ENCODE data around the gene NUAK1. TPM values are rescaled to one million over a fixed set of nuclear protein-coding genes. Genes with fewer than 3 reads are reported as not detected.

The NUAK1 gene
- total RNA-seq, 2 experiments from 2014 or later = 0.03 TPM; not detected in 1

GRCh38 chr12:106133136-106134087, 5.3 kb downstream of the NUAK1 start:
- no peaks in the 10 kb centered on the region for H3K4me1 ChIP-seq (ENCODE audit: insufficient read depth, low read length, poor library complexity, severe bottlenecking)
- ChIA-PET POLR2A (no interaction called here), CTCF (ENCODE audit: unreplicated experiment) (interaction anchor here (0.6 kb wide), 1 partner anchor 11 kb away, joined by 3 read pairs; no protein-coding TSS in a partner anchor)
- DNase-seq (ENCODE audit: low spot score) = no peak
- H3K36me3 ChIP-seq (ENCODE audit: insufficient read depth, low read length) = no peaks in the 10 kb centered on the region
- TF ChIP-seq, protein P1, sequence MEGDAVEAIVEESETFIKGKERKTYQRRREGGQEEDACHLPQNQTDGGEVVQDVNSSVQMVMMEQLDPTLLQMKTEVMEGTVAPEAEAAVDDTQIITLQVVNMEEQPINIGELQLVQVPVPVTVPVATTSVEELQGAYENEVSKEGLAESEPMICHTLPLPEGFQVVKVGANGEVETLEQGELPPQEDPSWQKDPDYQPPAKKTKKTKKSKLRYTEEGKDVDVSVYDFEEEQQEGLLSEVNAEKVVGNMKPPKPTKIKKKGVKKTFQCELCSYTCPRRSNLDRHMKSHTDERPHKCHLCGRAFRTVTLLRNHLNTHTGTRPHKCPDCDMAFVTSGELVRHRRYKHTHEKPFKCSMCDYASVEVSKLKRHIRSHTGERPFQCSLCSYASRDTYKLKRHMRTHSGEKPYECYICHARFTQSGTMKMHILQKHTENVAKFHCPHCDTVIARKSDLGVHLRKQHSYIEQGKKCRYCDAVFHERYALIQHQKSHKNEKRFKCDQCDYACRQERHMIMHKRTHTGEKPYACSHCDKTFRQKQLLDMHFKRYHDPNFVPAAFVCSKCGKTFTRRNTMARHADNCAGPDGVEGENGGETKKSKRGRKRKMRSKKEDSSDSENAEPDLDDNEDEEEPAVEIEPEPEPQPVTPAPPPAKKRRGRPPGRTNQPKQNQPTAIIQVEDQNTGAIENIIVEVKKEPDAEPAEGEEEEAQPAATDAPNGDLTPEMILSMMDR (conservative IDR thresholded peaks at IDR 0.05; ENCODE audit: low read length) = no peak
- no peak for TF ChIP-seq EZH2phosphoT487 (IDR thresholded peaks at IDR 0.05; ENCODE audit: borderline replicate concordance, low read depth, low read length)
- no peak overlapping the region for H2AFZ ChIP-seq (ENCODE audit: low read length)
- BruUV-seq (replicated peaks) = no TSS peak
- no peaks in the 10 kb centered on the region for H4K20me1 ChIP-seq (ENCODE audit: insufficient read depth, low read length)
- intact Hi-C loops (cut with micrococcal nuclease; ENCODE audit: unreplicated experiment) = no loop called here
- no peak overlapping the region for H3K4me2 ChIP-seq (ENCODE audit: low read length)
- H3K4me3 ChIP-seq (ENCODE audit: low read depth, low read length, poor library complexity, severe bottlenecking) = no peak overlapping the region
- no peaks in the 10 kb centered on the region for H3K9me2 ChIP-seq (ENCODE audit: insufficient read depth, low read length)
- no peak overlapping the region for H3K27ac ChIP-seq (ENCODE audit: low read depth, low read length, poor library complexity, severe bottlenecking)
- no peaks in the 10 kb centered on the region for H3K9me3 ChIP-seq (ENCODE audit: low read length)
- no peaks in the 10 kb centered on the region for H3K79me2 ChIP-seq (ENCODE audit: insufficient read depth, low read depth, low read length)

- no peak overlapping the region for H3K4me3 ChIP-seq (ENCODE audit: low read depth, low read length, poor library complexity, severe bottlenecking)
- BruUV-seq (replicated peaks) = no TSS peak
- DNase-seq (ENCODE audit: low spot score) = no peak
- POLR2A ChIA-PET = no interaction called here
- H2AFZ ChIP-seq (ENCODE audit: low read length) = no peak overlapping the region
- H3K4me2 ChIP-seq (ENCODE audit: low read length) = no peak overlapping the region
- CTCF ChIA-PET (ENCODE audit: unreplicated experiment) = no interaction called here
- H3K36me3 ChIP-seq (ENCODE audit: insufficient read depth, low read length) = no peaks in the 10 kb centered on the region
- H3K9me3 ChIP-seq (ENCODE audit: low read length) = no peaks in the 10 kb centered on the region
- no peaks in the 10 kb centered on the region for H3K4me1 ChIP-seq (ENCODE audit: insufficient read depth, low read length, poor library complexity, severe bottlenecking)
- intact Hi-C loops (cut with micrococcal nuclease; ENCODE audit: unreplicated experiment) = no loop called here
- H4K20me1 ChIP-seq (ENCODE audit: insufficient read depth, low read length) = no peaks in the 10 kb centered on the region
- no peak for TF ChIP-seq EZH2phosphoT487 (IDR thresholded peaks at IDR 0.05; ENCODE audit: borderline replicate concordance, low read depth, low read length)
- TF ChIP-seq, protein P1 (conservative IDR thresholded peaks at IDR 0.05; ENCODE audit: low read length) = no peak
- H3K9me2 ChIP-seq (ENCODE audit: insufficient read depth, low read length) = no peaks in the 10 kb centered on the region
- H3K79me2 ChIP-seq (ENCODE audit: insufficient read depth, low read depth, low read length) = no peaks in the 10 kb centered on the region
- no peak overlapping the region for H3K27ac ChIP-seq (ENCODE audit: low read depth, low read length, poor library complexity, severe bottlenecking)
Observed at GRCh38 chr12:106132175-106133135, 6.3 kb downstream of the NUAK1 start.
